Stomach (tissue), 4 donors: ENCODE data around the gene ZCCHC7.

Experiments used
- CTCF ChIP-seq, 7 experiments: fragments of 450-650 bp in 4 of 7; fragments of 200-600 bp in 3 of 7; sonication (generic) in 3 of 7; IDR thresholded peaks; one replicate each; pipeline ENCODE4 v1.5.1; 2016 to 2019; ENCODE audit warnings: antibody characterized with exemption in 7 of 7, control low read depth in 2 of 7, mild to moderate bottlenecking in 1 of 7
- EP300 ChIP-seq: sonication (generic); formaldehyde crosslinking; IDR thresholded peaks from one replicate; pipeline ENCODE4 v1.6.1; 2017; ENCODE audit warnings: antibody characterized with exemption
- POLR2A ChIP-seq, 4 donors: fragments of 450-650 bp; IDR thresholded peaks; one replicate each; pipeline ENCODE4 v1.6.1; 2016; ENCODE audit warnings: antibody characterized with exemption in 4 of 4, control low read depth in 2 of 4, mild to moderate bottlenecking in 1 of 4, moderate library complexity in 1 of 4

GRCh38 chr9:37363124-37363523, 242.8 kb downstream of the ZCCHC7 start:
- TF ChIP-seq EP300, result no peak
- TF ChIP-seq CTCF (IDR thresholded peaks at IDR 0.05), result no peak
- TF ChIP-seq POLR2A (IDR thresholded peaks at IDR 0.05), result no peak
